Inflammatory macrophage treated with lipopolysaccharide for 4 hours (primary cell): ENCODE results near the gene THBS2.
"Not testable (repeated sequence)": the region's sequence is repeated elsewhere in the genome, so short reads cannot be mapped to it uniquely, and the experiment has no call there.

Experiments
- DNase-seq: peaks from one replicate; pipeline ENCODE4 v3.0.0-alpha.2; 2020

THBS2 gene

GRCh38 chr6:169253337-169254238 is at the start of gene THBS2:
Gene THBS2 (minus strand): TSS chr6:169253846. CDS start chr6:169250784, 3,062 bp downstream.
- no peak for DNase-seq

- no peak for DNase-seq
These were observed 49.1 kb upstream of the THBS2 start for GRCh38 chr6:169302716-169303115.

GRCh38 chr6:169302255-169302654 is 48.6 kb upstream of the THBS2 start:
- DNase-seq, result no peak

- no peak for DNase-seq
These were observed 47.3 kb upstream of the THBS2 start for GRCh38 chr6:169300916-169301315.

GRCh38 chr6:169298626-169299025 is 45.0 kb upstream of the THBS2 start:
- not testable (repeated sequence) for DNase-seq

- no peak for DNase-seq
These were observed 43.0 kb upstream of the THBS2 start for GRCh38 chr6:169296622-169297021.

GRCh38 chr6:169296170-169296569 is 42.5 kb upstream of the THBS2 start:
- no peak for DNase-seq

- peak; percentile 54 for DNase-seq
These were observed 39.5 kb upstream of the THBS2 start for GRCh38 chr6:169293196-169293595.

- peak; percentile 90 for DNase-seq
These were observed 38.9 kb upstream of the THBS2 start for GRCh38 chr6:169292338-169293124.

GRCh38 chr6:169291646-169292337 is 38.1 kb upstream of the THBS2 start:
- DNase-seq, result no peak

- no peak for DNase-seq
These were observed 37.5 kb upstream of the THBS2 start for GRCh38 chr6:169291148-169291547.

GRCh38 chr6:169289619-169290339 is 36.1 kb upstream of the THBS2 start:
- peak; percentile 84 for DNase-seq

- no peak for DNase-seq
These were observed 35.6 kb upstream of the THBS2 start for GRCh38 chr6:169289257-169289618.

GRCh38 chr6:169288591-169288990 is 34.9 kb upstream of the THBS2 start:
- DNase-seq, result peak; percentile 48

- DNase-seq, result peak; percentile 8
These were observed 34.0 kb upstream of the THBS2 start for GRCh38 chr6:169287675-169288074.

GRCh38 chr6:169286961-169287360 is 33.3 kb upstream of the THBS2 start:
- DNase-seq, result no peak

GRCh38 chr6:169285165-169285564 is 31.5 kb upstream of the THBS2 start:
- DNase-seq, result no peak

- DNase-seq, result no peak
These were observed 30.3 kb upstream of the THBS2 start for GRCh38 chr6:169283924-169284323.

- no peak for DNase-seq
These were observed 28.4 kb upstream of the THBS2 start for GRCh38 chr6:169282043-169282442.

- no peak for DNase-seq
These were observed 24.0 kb upstream of the THBS2 start for GRCh38 chr6:169277619-169278018.

- no peak for DNase-seq
These were observed 21.1 kb upstream of the THBS2 start for GRCh38 chr6:169274781-169275180.

- DNase-seq, result no peak
These were observed 19.9 kb upstream of the THBS2 start for GRCh38 chr6:169273511-169273910.

GRCh38 chr6:169271877-169272216 is 18.2 kb upstream of the THBS2 start:
- no peak for DNase-seq
